GM19372 (cell line): ENCODE measurements around the gene APOBR.
"Not testable (repeated sequence)": the region's sequence is repeated elsewhere in the genome, so short reads cannot be mapped to it uniquely, and the experiment has no call there.

Source experiments
- ATAC-seq: cut with Tn5 transposase; IDR thresholded peaks from one replicate; pipeline ENCODE4 v1.9.1; 2021; ENCODE audit warnings: mild to moderate bottlenecking, low read depth, moderate library complexity; ENCODE audit not compliant: unreplicated experiment

The APOBR gene

GRCh38 chr16:28498666-28499381 is 4.4 kb downstream of the APOBR start:
- ATAC-seq: no peak

- ATAC-seq: no peak
Measured at GRCh38 chr16:28499854-28500253, 5.4 kb downstream of the APOBR start.

DNA sequence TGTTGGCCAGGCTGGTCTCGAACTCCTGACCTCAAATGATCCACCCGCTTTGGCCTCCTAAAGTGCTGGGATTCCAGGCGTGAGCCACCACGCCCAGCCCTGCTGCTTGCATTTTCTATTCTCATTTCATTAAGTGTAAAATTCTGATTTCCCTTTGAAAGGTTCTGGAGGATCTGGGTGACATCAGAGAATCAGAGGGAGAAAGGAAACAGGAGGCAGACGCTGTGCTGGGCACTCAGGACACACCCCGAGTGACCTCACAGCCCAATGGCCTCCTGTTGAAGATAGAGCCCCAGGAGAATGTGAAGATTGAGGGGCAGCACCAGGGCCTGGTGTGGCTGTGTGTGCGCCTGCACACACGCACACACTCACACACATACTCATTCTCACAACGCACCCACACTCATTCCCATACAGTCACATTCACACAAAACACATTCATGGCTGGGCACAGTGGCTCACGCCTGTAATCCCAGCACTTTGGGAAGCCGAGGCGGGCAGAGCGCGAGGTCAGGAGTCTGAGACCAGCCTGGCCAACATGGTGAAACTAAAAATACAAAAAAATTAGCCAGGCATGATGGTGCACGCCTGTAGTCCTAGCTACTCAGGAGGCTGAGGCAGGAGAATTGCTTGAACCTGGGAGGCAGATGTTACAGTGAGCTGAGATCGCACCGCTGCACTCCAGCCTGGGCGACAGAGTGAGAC is 6.2 kb downstream of the APOBR start:
- not testable (repeated sequence) for ATAC-seq

- no peak for ATAC-seq
Measured at GRCh38 chr16:28501258-28502232, 7.1 kb downstream of the APOBR start.

DNA sequence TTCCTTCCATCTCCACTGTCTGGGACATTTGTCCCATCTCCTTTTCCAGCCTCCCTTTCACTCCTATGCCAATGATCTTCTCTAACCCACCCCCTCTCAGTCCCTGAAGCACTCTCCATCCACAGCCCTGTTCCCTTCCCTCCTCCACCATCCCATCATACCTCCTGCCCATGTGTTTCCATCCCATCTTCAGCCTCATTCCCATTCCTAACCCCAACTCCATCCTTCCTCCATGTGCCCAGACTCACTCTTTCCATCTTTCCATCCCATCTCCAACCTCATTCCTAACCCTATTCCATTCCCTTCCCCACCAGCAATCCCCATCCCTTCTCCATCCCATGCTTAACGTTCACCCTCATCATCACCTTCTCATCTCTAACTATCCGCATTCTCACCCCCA is 7.8 kb downstream of the APOBR start:
- ATAC-seq: no peak

DNA sequence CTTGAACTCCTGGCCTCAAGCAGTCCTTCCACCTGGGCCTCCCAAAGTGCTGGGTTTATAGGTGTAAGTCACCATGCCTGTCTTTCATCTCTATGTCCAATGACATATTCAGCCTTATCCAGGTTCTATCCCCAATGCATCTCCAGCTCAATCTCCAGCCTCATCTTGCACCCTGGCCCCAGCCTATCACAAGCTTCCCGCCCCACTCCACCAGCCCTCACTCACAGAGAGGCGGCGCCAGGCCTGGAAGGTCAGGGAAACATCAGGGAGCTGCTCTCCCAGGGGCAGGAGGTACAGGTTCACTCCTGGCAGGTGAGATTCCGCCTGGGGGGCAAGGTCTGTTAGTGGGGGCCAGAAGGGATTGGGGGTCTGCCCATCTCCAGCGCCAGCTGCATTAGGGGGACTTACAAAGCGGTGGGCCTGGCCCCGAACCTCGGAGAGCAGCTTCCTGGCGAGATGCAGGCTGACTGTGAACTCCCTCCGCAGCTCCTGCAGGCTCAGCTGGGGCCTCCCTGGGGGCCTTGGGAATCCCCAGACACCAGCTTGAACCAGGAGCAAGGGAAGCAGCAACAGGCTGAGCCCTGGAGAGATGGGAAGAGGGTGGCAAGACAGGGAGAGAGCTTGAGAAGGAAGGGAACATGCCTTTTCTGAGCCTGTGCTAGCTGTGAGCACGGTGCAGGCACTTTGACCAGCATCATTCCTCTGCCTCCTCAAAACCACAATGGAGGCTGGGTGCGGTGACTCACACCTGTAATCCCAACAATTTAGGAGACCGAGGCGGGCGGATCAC is 9.2 kb downstream of the APOBR start:
- no peak for ATAC-seq

GRCh38 chr16:28504707-28505404 is 10.4 kb downstream of the APOBR start:
- no peak for ATAC-seq

- ATAC-seq: no peak
Measured at GRCh38 chr16:28505489-28506137, 11.2 kb downstream of the APOBR start.

DNA sequence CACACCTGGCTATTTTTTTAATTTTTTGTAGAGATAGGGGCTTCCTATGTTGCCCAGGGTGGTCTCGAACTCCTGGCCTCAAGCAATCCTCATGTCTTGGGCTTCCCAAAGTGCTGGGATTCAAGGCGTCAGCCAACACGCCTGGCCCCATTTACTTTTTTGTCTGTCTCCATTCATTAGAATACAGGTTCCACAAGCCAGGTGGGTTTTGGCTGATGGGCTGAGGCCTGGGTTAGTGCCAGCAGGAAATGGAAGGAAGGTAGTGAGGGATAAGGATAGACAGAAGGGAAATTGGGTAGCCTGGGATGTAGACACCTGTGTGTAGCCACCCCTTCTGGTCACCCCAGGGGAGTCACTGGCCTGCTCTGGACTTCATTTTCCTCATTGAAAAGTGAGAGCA is 16.6 kb downstream of the APOBR start:
- no peak for ATAC-seq

- ATAC-seq: no peak
Measured at GRCh38 chr16:28511801-28512789, 17.7 kb downstream of the APOBR start.

GRCh38 chr16:28513484-28514181 is 19.2 kb downstream of the APOBR start:
- ATAC-seq: no peak

GRCh38 chr16:28514246-28514645 is 19.8 kb downstream of the APOBR start:
- no peak for ATAC-seq

GRCh38 chr16:28520672-28521071 is 26.2 kb downstream of the APOBR start:
- no peak for ATAC-seq

DNA sequence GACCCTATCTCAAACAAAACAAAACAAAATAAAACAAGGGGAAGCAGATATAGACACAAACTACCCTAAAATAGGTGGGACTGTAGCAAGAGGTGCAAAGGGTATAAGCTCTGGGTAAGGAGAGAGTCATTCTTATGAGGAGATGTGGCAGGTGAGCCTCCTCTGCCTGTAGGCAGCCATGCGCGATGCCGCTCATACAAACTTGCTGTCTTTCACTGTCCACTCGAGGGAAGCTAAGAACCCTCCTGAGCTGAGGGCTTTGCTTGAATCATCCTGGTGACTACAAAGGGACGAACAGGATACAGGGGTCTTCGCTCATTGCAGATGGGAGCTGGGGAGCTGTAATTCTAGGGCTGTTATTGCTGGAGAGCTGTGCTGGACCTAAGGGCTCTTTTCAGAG is 27.0 kb downstream of the APOBR start:
- ATAC-seq: no peak

DNA sequence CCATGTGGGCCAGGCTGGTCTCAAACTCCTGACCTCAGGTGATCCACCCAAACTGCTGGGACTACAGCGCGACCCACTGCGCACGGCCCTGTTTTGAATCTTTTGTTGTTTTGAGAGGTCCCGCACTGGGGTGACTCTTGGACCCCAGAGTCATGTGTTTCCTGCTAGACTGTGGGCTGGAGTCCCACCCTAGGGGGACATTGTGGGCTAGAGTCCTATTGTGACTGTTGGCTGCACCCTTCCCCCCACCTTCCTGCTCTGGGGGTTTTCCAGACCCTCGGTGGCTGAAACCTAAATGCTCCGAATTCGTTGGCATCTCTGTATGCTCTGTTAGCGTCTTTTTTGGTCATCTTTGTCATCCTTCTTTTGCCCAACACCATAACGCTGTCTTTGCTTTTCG is 28.3 kb downstream of the APOBR start:
- ATAC-seq: no peak

GRCh38 chr16:28524681-28525171 is 30.3 kb downstream of the APOBR start:
- ATAC-seq: no peak
